GM12878 (cell line): ENCODE measurements around the gene GMCL2. TPM values are rescaled to one million over a fixed set of nuclear protein-coding genes. Genes with fewer than 3 reads are reported as not detected.

Experiments used
- ATAC-seq: fragments of 200-7000 bp; cut with Tn5 transposase; 3 replicates; pipeline ENCODE4 v1.9.1; 2020; ENCODE audit warnings: mild to moderate bottlenecking, moderate library complexity
- BruUV-seq: library from RNA; stranded (reverse); fragments of 400-500 nt; replicated peaks from 2 replicates; lab custom pipeline; 2021; lab: Mats Ljungman, UMichigan
- CTCF ChIA-PET: fragments of 300-600 bp; sonication (Branson Sonifier 250); formaldehyde crosslinking; extraction: SDS; loops from one replicate; lab custom pipeline; 2021; ENCODE audit warnings: inconsistent platforms; lab: Yijun Ruan, JAX
- POLR2A ChIA-PET: fragments of 350-600 bp; formaldehyde crosslinking; extraction: SDS; loops from one replicate; lab custom pipeline; 2021; ENCODE audit warnings: inconsistent platforms; lab: Charles Lee
- RAD21 ChIA-PET: fragments of 300-600 bp; sonication (Branson Sonifier 250); formaldehyde crosslinking; loops from one replicate; lab custom pipeline; 2023; ENCODE audit warnings: antibody characterized with exemption; ENCODE audit not compliant: unreplicated experiment; lab: Charles Lee
- SMC1A ChIA-PET: fragments of 300-600 bp; sonication (Branson Sonifier 250); formaldehyde crosslinking; loops from one replicate; lab custom pipeline; 2023; ENCODE audit not compliant: unreplicated experiment, uncharacterized antibody; lab: Charles Lee
- DNase-seq: peaks from one replicate; pipeline ENCODE4 v3.0.0-alpha.2; 2011; ENCODE audit warnings: low read depth, low spot score
- FAIRE-seq: peaks from 3 replicates; lab custom pipeline; 2011; peaks lifted over from hg19 to GRCh38; lab: Jason Lieb, UNC
- H2AFZ ChIP-seq: 2 replicates; pipeline ENCODE4 v1.6.0; 2011; ENCODE audit warnings: low read depth, low read length, control low read depth; ENCODE audit not compliant: control insufficient read depth
- H3K27ac ChIP-seq: 2 replicates; pipeline ENCODE4 v1.5.1; 2011; ENCODE audit warnings: control low read depth; ENCODE audit not compliant: control insufficient read depth, insufficient read depth
- H3K27me3 ChIP-seq, 2 experiments: replicated peaks in 1 of 2; 2 replicates each; pipeline versions ENCODE4 v1.6.0 to v1.6.1; 2011; ENCODE audit warnings: low read length in 1 of 2; ENCODE audit not compliant: control insufficient read depth in 2 of 2, insufficient read depth in 2 of 2
- H3K36me3 ChIP-seq, 2 experiments: 2 replicates each; pipeline ENCODE4 v1.5.1; 2011; ENCODE audit warnings: low read length in 1 of 2; ENCODE audit not compliant: control insufficient read depth in 2 of 2, insufficient read depth in 2 of 2
- H3K4me1 ChIP-seq: 2 replicates; pipeline ENCODE4 v1.6.1; 2011; ENCODE audit warnings: mild to moderate bottlenecking, low read length, moderate library complexity, mixed read lengths; ENCODE audit not compliant: control insufficient read depth, insufficient read depth
- H3K4me2 ChIP-seq: 2 replicates; pipeline ENCODE4 v1.6.0; 2011; ENCODE audit warnings: control low read depth; ENCODE audit not compliant: control insufficient read depth, insufficient read depth
- H3K4me3 ChIP-seq: fragments of 200-600 bp; sonication (generic); 2 replicates; pipeline ENCODE4 v1.5.1; 2016
- H3K79me2 ChIP-seq: 2 replicates; pipeline ENCODE4 v1.6.0; 2011; ENCODE audit warnings: low read length; ENCODE audit not compliant: control insufficient read depth, insufficient read depth
- H3K9ac ChIP-seq: 2 replicates; pipeline ENCODE4 v1.8.0; 2011; ENCODE audit warnings: low read length, control low read depth, mixed read lengths; ENCODE audit not compliant: control insufficient read depth, insufficient read depth
- H3K9me3 ChIP-seq: replicated peaks from 3 replicates; pipeline ENCODE4 v1.5.1; 2011; ENCODE audit warnings: mild to moderate bottlenecking, low read length; ENCODE audit not compliant: control insufficient read depth, insufficient read depth
- H4K20me1 ChIP-seq: 2 replicates; pipeline ENCODE4 v1.6.0; 2011; ENCODE audit not compliant: control insufficient read depth, insufficient read depth
- BCL11A ChIP-seq: IDR thresholded peaks from 2 replicates; pipeline ENCODE4 v1.6.1; 2011; ENCODE audit warnings: low read depth, low read length
- BHLHE40 ChIP-seq, 2 experiments: fragments of 450-650 bp in 1 of 2; IDR thresholded peaks; 2 replicates each; pipeline ENCODE4 v1.6.1; 2011 to 2017; ENCODE audit warnings: low read depth in 2 of 2, borderline replicate concordance in 1 of 2, improper control_type of control experiment in 1 of 2, low read length in 1 of 2, mild to moderate bottlenecking in 1 of 2
- ESRRA ChIP-seq: IDR thresholded peaks from 2 replicates; pipeline ENCODE4 v1.6.1; 2012; ENCODE audit warnings: mild to moderate bottlenecking, low read length, improper control_type of control experiment
- GABPA ChIP-seq: IDR thresholded peaks from 2 replicates; pipeline ENCODE4 v1.6.1; 2014; ENCODE audit warnings: antibody characterized with exemption, low read depth, mild to moderate bottlenecking, inconsistent platforms
- JUNB ChIP-seq: IDR thresholded peaks from 2 replicates; pipeline ENCODE4 v1.6.1; 2016; ENCODE audit warnings: antibody characterized with exemption, mild to moderate bottlenecking
- KAT2A ChIP-seq: conservative IDR thresholded peaks from 2 replicates; pipeline ENCODE4 v1.6.1; 2011; ENCODE audit warnings: low read depth, low read length; ENCODE audit not compliant: control insufficient read depth
- MXI1 ChIP-seq: fragments of 150-350 bp; IDR thresholded peaks from 2 replicates; pipeline ENCODE4 v1.6.1; 2011; ENCODE audit warnings: low read depth, mild to moderate bottlenecking, inconsistent platforms, low read length, improper control_type of control experiment
- RBBP5 ChIP-seq: fragments of 200-600 bp; sonication (generic); conservative IDR thresholded peaks from 2 replicates; pipeline ENCODE4 v1.6.1; 2016
- RFX5 ChIP-seq: IDR thresholded peaks from 2 replicates; pipeline ENCODE4 v1.6.1; 2011; ENCODE audit warnings: low read depth, low read length, improper control_type of control experiment
- TBL1XR1 ChIP-seq: IDR thresholded peaks from 2 replicates; pipeline ENCODE4 v1.6.1; 2012; ENCODE audit warnings: low read depth, low read length, improper control_type of control experiment
- ZBTB33 ChIP-seq: fragments of 450-650 bp; IDR thresholded peaks from 2 replicates; pipeline ENCODE4 v1.6.1; 2017; ENCODE audit warnings: mild to moderate bottlenecking
- ZSCAN29 ChIP-seq: fragments of 450-650 bp; IDR thresholded peaks from 2 replicates; pipeline ENCODE4 v1.6.1; 2017; ENCODE audit warnings: mild to moderate bottlenecking, moderate library complexity
- WGBS: methylation state at CpG from one replicate; pipeline ENCODE4 v1.1.6; 2016; ENCODE audit warnings: low lambda C conversion rate; ENCODE audit not compliant: insufficient replicate concordance, insufficient coverage; ENCODE audit errors: missing lambda C conversion rate; 5-methylcytosine and 5-hydroxymethylcytosine counted together
- in situ Hi-C: fragments of 300-500 bp; cut with MboI; formaldehyde crosslinking; loops from 9 replicates; pipeline ENCODE4 v1.14.3; 2018; ENCODE audit warnings: mixed read lengths
- intact Hi-C: fragments of 100-400 bp; cut with micrococcal nuclease; formaldehyde crosslinking; loops from one replicate; pipeline ENCODE4 v1.14.2; 2022; ENCODE audit not compliant: unreplicated experiment
- polyA plus RNA-seq, 11 experiments: library from polyadenylated mRNA; depleted of rRNA in 4 of 11; unstranded in 6 of 11; stranded (reverse) in 5 of 11; fragments of >200 nt; fragmentation: Nextera tagmentation in 4 of 11; fragmentation: Illumina TruSeq in 1 of 11; extraction: Ambion mirVana in 4 of 11; extraction: Trizol in 1 of 11; gene quantifications; 1 replicate in 1 of 11; 2 replicates in 10 of 11; pipeline versions ENCODE4 v1.2.1 to v1.2.3, GENCODE V29; 2011 to 2016; ENCODE audit warnings: inconsistent platforms in 2 of 11, missing spikeins in 2 of 11, low read depth in 1 of 11
- total RNA-seq, 4 experiments: library from RNA; depleted of rRNA in 3 of 4; stranded (reverse); fragments of >200 nt in 3 of 4; fragmentation: Illumina TruSeq in 1 of 4; extraction: Trizol in 1 of 4; gene quantifications; 2 replicates each; pipeline versions ENCODE4 v1.2.1 to v1.2.3, GENCODE V29; 2013 to 2021

Gene GMCL2
- total and polyA plus RNA-seq, 10 of the 15 experiments (the other 5 are each of a cell fraction or from before 2014, with no cell fraction given), result 0.07 TPM; not detected in 9

GRCh38 chr5:178210686-178211085, 23.5 kb upstream of the GMCL2 start:
- SMC1A ChIA-PET, result no interaction called here
- ATAC-seq, result no peak
- H3K79me2 ChIP-seq, result peaks cover 43% of the 10 kb centered on the region
- peaks cover 22% of the 10 kb centered on the region for H4K20me1 ChIP-seq
- RAD21 ChIA-PET, result no interaction called here
- WGBS, result 66% methylated on average over 5 of the region's 5 CpGs
- in situ Hi-C loops (no loop called here), intact Hi-C loops (no loop called here)
- CTCF ChIA-PET, result no interaction called here
- H3K4me1 ChIP-seq, result peaks cover 15% of the 10 kb centered on the region
- H3K36me3 ChIP-seq, result peaks cover 61 to 64% of the 10 kb centered on the region in 2 experiments
- H3K4me2 ChIP-seq, result no peak overlapping the region
- H2AFZ ChIP-seq, result no peak overlapping the region
- H3K27ac ChIP-seq, result no peak overlapping the region
- DNase-seq, result no peak
- H3K4me3 ChIP-seq, result no peak overlapping the region
- no peaks in the 10 kb centered on the region for H3K9me3 ChIP-seq
- H3K9ac ChIP-seq, result no peak overlapping the region
- H3K27me3 ChIP-seq, result no peaks in the 10 kb centered on the region
- POLR2A ChIA-PET, result interaction anchor here (2.0 kb wide), 1 partner anchor 22 kb away, joined by 4 read pairs; the partner anchor contains the start of gene PHYKPL
- TSS peak; percentile 20 for BruUV-seq
- no peak for TF ChIP-seq MXI1
- TF ChIP-seq RFX5, result no peak
- no peak for TF ChIP-seq RBBP5
- no peak for TF ChIP-seq TBL1XR1
- no peak for TF ChIP-seq BCL11A
- TF ChIP-seq GABPA, result no peak
- no peak for TF ChIP-seq KAT2A
- no peak for TF ChIP-seq BHLHE40 (IDR thresholded peaks at IDR 0.05; ENCODE audit: borderline replicate concordance in 1 of 2, low read depth in 2 of 2, low read length in 1 of 2)
- TF ChIP-seq ZBTB33, result no peak
- no peak for TF ChIP-seq JUNB
- no peak for TF ChIP-seq ESRRA
- no peak for TF ChIP-seq ZSCAN29
- no peak for FAIRE-seq
